IMR-90 (cell line): ENCODE results near the gene KRT8. TPM values are rescaled to one million over a fixed set of nuclear protein-coding genes. Genes with fewer than 3 reads are reported as not detected.

Source experiments
- ATAC-seq: fragments of 200-7000 bp; cut with Tn5 transposase; 2 replicates; pipeline ENCODE4 v1.9.1; 2020; ENCODE audit warnings: low read depth, mild to moderate bottlenecking, moderate library complexity
- BruUV-seq: library from RNA; stranded (reverse); fragments of 400-500 nt; replicated peaks from 2 replicates; lab custom pipeline; 2021; lab: Mats Ljungman, UMichigan
- CTCF ChIA-PET: fragments of 300-600 bp; formaldehyde crosslinking; extraction: SDS; loops from one replicate; lab custom pipeline; 2021; ENCODE audit warnings: antibody characterized with exemption; lab: Yijun Ruan, JAX
- POLR2A ChIA-PET: fragments of 300-600 bp; sonication (Branson Sonifier 250); formaldehyde crosslinking; loops from one replicate; lab custom pipeline; 2022; ENCODE audit warnings: antibody characterized with exemption; ENCODE audit not compliant: unreplicated experiment; lab: Charles Lee
- DNase-seq: peaks from one replicate; pipeline ENCODE4 v3.0.0; 2013
- H2AFZ ChIP-seq: replicated peaks from 2 replicates; pipeline ENCODE3; 2013; ENCODE audit warnings: low read length, mild to moderate bottlenecking; ENCODE audit not compliant: poor library complexity
- H2AK5ac ChIP-seq: 2 replicates; pipeline ENCODE4 v1.6.1; 2013; ENCODE audit warnings: low read depth, low read length, inconsistent platforms
- H2AK9ac ChIP-seq: replicated peaks from 2 replicates; pipeline ENCODE3; 2013; ENCODE audit warnings: mild to moderate bottlenecking, low read depth, low read length, moderate library complexity; ENCODE audit not compliant: poor library complexity
- H2BK120ac ChIP-seq: 2 replicates; pipeline ENCODE4 v1.6.1; 2013; ENCODE audit warnings: low read depth, low read length, inconsistent platforms
- H2BK15ac ChIP-seq: 3 replicates; pipeline ENCODE4 v1.6.1; 2013; ENCODE audit warnings: low read depth, low read length, inconsistent platforms
- H2BK20ac ChIP-seq: 2 replicates; pipeline ENCODE4 v1.6.1; 2013; ENCODE audit warnings: low read depth, mild to moderate bottlenecking, inconsistent platforms, low read length, moderate library complexity
- H2BK5ac ChIP-seq: 2 replicates; pipeline ENCODE4 v1.6.1; 2013; ENCODE audit warnings: mild to moderate bottlenecking, low read depth, low read length, inconsistent platforms; ENCODE audit not compliant: poor library complexity, severe bottlenecking
- H3K14ac ChIP-seq: replicated peaks from 2 replicates; pipeline ENCODE4 v1.6.1; 2013; ENCODE audit warnings: low read depth, low read length, inconsistent platforms
- H3K18ac ChIP-seq: 2 replicates; pipeline ENCODE4 v1.6.1; 2013; ENCODE audit warnings: low read depth, low read length, control low read depth
- H3K23ac ChIP-seq: 2 replicates; pipeline ENCODE4 v1.6.1; 2013; ENCODE audit warnings: low read depth, low read length, inconsistent platforms
- H3K27ac ChIP-seq: 2 replicates; pipeline ENCODE4 v1.5.1; 2013; ENCODE audit warnings: mild to moderate bottlenecking, control low read depth, low read length; ENCODE audit not compliant: insufficient read depth
- H3K27me3 ChIP-seq: 2 replicates; pipeline ENCODE4 v1.6.1; 2013; ENCODE audit warnings: low read length; ENCODE audit not compliant: control insufficient read depth, insufficient read depth
- H3K36me3 ChIP-seq: 2 replicates; pipeline ENCODE4 v1.6.1; 2013; ENCODE audit warnings: low read length, mixed read lengths; ENCODE audit not compliant: control insufficient read depth, insufficient read depth
- H3K4ac ChIP-seq: 2 replicates; pipeline ENCODE4 v1.6.1; 2013; ENCODE audit warnings: low read depth, low read length, inconsistent platforms
- H3K4me1 ChIP-seq: 2 replicates; pipeline ENCODE4 v1.6.1; 2013; ENCODE audit warnings: low read length, mixed read lengths; ENCODE audit not compliant: control insufficient read depth, insufficient read depth
- H3K4me2 ChIP-seq: 2 replicates; pipeline ENCODE4 v1.6.1; 2013; ENCODE audit warnings: low read depth, mild to moderate bottlenecking, control low read depth, low read length, moderate library complexity
- H3K4me3 ChIP-seq: 2 replicates; pipeline ENCODE4 v1.5.1; 2013; ENCODE audit warnings: low read depth, mild to moderate bottlenecking, control low read depth, low read length, moderate library complexity; ENCODE audit not compliant: insufficient read depth
- H3K56ac ChIP-seq: 2 replicates; pipeline ENCODE4 v1.6.1; 2013; ENCODE audit warnings: low read length, inconsistent platforms; ENCODE audit not compliant: insufficient read depth; ENCODE audit errors: extremely low read depth
- H3K79me1 ChIP-seq, 2 experiments: 2 replicates each; pipeline ENCODE4 v1.6.1; 2013; ENCODE audit warnings: low read length in 2 of 2, inconsistent platforms in 1 of 2, low read depth in 1 of 2
- H3K9ac ChIP-seq: 2 replicates; pipeline ENCODE4 v1.6.1; 2013; ENCODE audit warnings: low read depth, low read length, control low read depth
- H3K9me1 ChIP-seq: 2 replicates; pipeline ENCODE4 v1.6.1; 2013; ENCODE audit warnings: low read length, inconsistent platforms; ENCODE audit not compliant: insufficient read depth
- H3K9me3 ChIP-seq: 2 replicates; pipeline ENCODE4 v1.6.1; 2013; ENCODE audit warnings: low read length; ENCODE audit not compliant: control insufficient read depth, insufficient read depth
- H4K20me1 ChIP-seq: 2 replicates; pipeline ENCODE4 v1.6.1; 2013; ENCODE audit warnings: low read length, inconsistent platforms; ENCODE audit not compliant: insufficient read depth
- H4K5ac ChIP-seq: 2 replicates; pipeline ENCODE4 v1.6.1; 2013; ENCODE audit warnings: mild to moderate bottlenecking, low read depth, low read length, control low read depth
- H4K8ac ChIP-seq, 2 experiments: 2 replicates each; pipeline ENCODE4 v1.6.1; 2013; ENCODE audit warnings: low read depth in 2 of 2, low read length in 2 of 2, control low read depth in 1 of 2, inconsistent platforms in 1 of 2
- H4K91ac ChIP-seq: 2 replicates; pipeline ENCODE4 v1.6.1; 2013; ENCODE audit warnings: low read depth, low read length, inconsistent platforms; ENCODE audit not compliant: insufficient read depth
- BHLHE40 ChIP-seq: fragments of 150-350 bp; IDR thresholded peaks from 2 replicates; pipeline ENCODE4 v1.6.1; 2016; ENCODE audit warnings: mild to moderate bottlenecking, low read depth, low read length
- CHD1 ChIP-seq: IDR thresholded peaks from 2 replicates; pipeline ENCODE4 v1.6.1; 2012; ENCODE audit warnings: low read depth, low read length, improper control_type of control experiment
- CTCF ChIP-seq: conservative IDR thresholded peaks from 2 replicates; pipeline ENCODE4 v1.5.1; 2012; ENCODE audit warnings: mild to moderate bottlenecking, low read depth, low read length, improper control_type of control experiment
- FOS ChIP-seq: fragments of 150-350 bp; IDR thresholded peaks from 2 replicates; pipeline ENCODE4 v1.6.1; 2016; ENCODE audit warnings: low read depth, low read length
- MAFK ChIP-seq: IDR thresholded peaks from 2 replicates; pipeline ENCODE4 v1.6.1; 2012; ENCODE audit warnings: low read depth, low read length, improper control_type of control experiment
- MAZ ChIP-seq: IDR thresholded peaks from 2 replicates; pipeline ENCODE4 v1.6.1; 2012; ENCODE audit warnings: low read depth, mild to moderate bottlenecking, low read length, improper control_type of control experiment, moderate library complexity, borderline replicate concordance
- MXI1 ChIP-seq: IDR thresholded peaks from 2 replicates; pipeline ENCODE4 v1.6.1; 2012; ENCODE audit warnings: low read depth, mild to moderate bottlenecking, low read length, moderate library complexity, borderline replicate concordance
- NFE2L2 ChIP-seq: fragments of 150-350 bp; IDR thresholded peaks from 2 replicates; pipeline ENCODE4 v1.6.1; 2016; ENCODE audit warnings: low read depth, mild to moderate bottlenecking, low read length
- POLR2A ChIP-seq: IDR thresholded peaks from 2 replicates; pipeline ENCODE4 v1.6.1; 2012; ENCODE audit warnings: mild to moderate bottlenecking, low read depth, low read length
- RAD21 ChIP-seq: IDR thresholded peaks from 2 replicates; pipeline ENCODE4 v1.6.1; 2012; ENCODE audit warnings: low read length, improper control_type of control experiment
- RCOR1 ChIP-seq: IDR thresholded peaks from 2 replicates; pipeline ENCODE4 v1.6.1; 2012; ENCODE audit warnings: mild to moderate bottlenecking, low read length, improper control_type of control experiment; ENCODE audit not compliant: insufficient replicate concordance
- RFX5 ChIP-seq: IDR thresholded peaks from 2 replicates; pipeline ENCODE4 v1.8.0; 2012; ENCODE audit warnings: low read depth, mild to moderate bottlenecking, low read length, moderate library complexity
- SMC3 ChIP-seq: fragments of 150-350 bp; IDR thresholded peaks from 2 replicates; pipeline ENCODE4 v1.6.1; 2016; ENCODE audit warnings: low read depth, mild to moderate bottlenecking, antibody characterized with exemption, low read length, moderate library complexity
- WGBS, 2 experiments: methylation state at CpG; one replicate each; pipeline versions ENCODE4 v1.1.5 to v1.1.7; 2013; ENCODE audit warnings: missing lambda C conversion rate in 2 of 2; ENCODE audit not compliant: insufficient read length in 1 of 2; ENCODE audit errors: extremely low coverage in 2 of 2; 5-methylcytosine and 5-hydroxymethylcytosine counted together
- dilution Hi-C: fragments of 300-500 bp; cut with HindIII; formaldehyde crosslinking; loops from one replicate; pipeline ENCODE4 v1.14.3; 2018; ENCODE audit warnings: low sequenced_read_pairs; ENCODE audit not compliant: unreplicated experiment
- in situ Hi-C: fragments of 300-500 bp; cut with MboI; formaldehyde crosslinking; loops from 3 replicates; pipeline ENCODE4 v1.14.3; 2019; ENCODE audit warnings: low sequenced_read_pairs, inconsistent platforms, mixed read lengths
- intact Hi-C: fragments of 100-400 bp; cut with micrococcal nuclease; formaldehyde crosslinking; loops from 2 replicates; pipeline ENCODE4 v1.10.0; 2022
- polyA plus RNA-seq, 3 experiments: library from polyadenylated mRNA; depleted of rRNA; stranded (reverse); fragments of >200 nt; gene quantifications; 2 replicates each; pipeline ENCODE4 v1.2.3, GENCODE V29; 2012; ENCODE audit warnings: low replicate concordance in 1 of 3
- total RNA-seq: library from RNA; depleted of rRNA; stranded (reverse); fragments of >200 nt; gene quantifications from 2 replicates; pipeline ENCODE4 v1.2.3, GENCODE V29; 2012
- TF ChIP-seq, protein P1 (sequence below): fragments of 150-350 bp; IDR thresholded peaks from 2 replicates; pipeline ENCODE4 v1.6.1; 2016; ENCODE audit warnings: low read depth, mild to moderate bottlenecking, low read length, moderate library complexity, borderline replicate concordance
- TF ChIP-seq, protein P2 (sequence below): fragments of 150-350 bp; IDR thresholded peaks from 2 replicates; pipeline ENCODE4 v1.6.1; 2017; ENCODE audit warnings: mild to moderate bottlenecking, antibody characterized with exemption, low read length, low read depth

KRT8 gene
- total and polyA plus RNA-seq, 2 of the 4 experiments (the other 2 are of a cell fraction): 10.9 to 39.3 TPM

- POLR2A ChIA-PET: no interaction called here
Measured at GRCh38 chr12:52900896-52901714, 3.8 kb downstream of the KRT8 start.

More at GRCh38 chr12:52900896-52901714, 3.8 kb downstream of the KRT8 start:
- H2AFZ ChIP-seq: no peak overlapping the region
- peak overlapping the region; percentile 63 for H2AK9ac ChIP-seq
- H3K9me3 ChIP-seq: no peaks in the 10 kb centered on the region
- DNase-seq (no peak), ATAC-seq (no peak)
- no peak overlapping the region for H3K4ac ChIP-seq
- no TSS peak for BruUV-seq
- H4K91ac ChIP-seq: no peak overlapping the region
- no peak for TF ChIP-seq MAFK
- TF ChIP-seq, protein P1, sequence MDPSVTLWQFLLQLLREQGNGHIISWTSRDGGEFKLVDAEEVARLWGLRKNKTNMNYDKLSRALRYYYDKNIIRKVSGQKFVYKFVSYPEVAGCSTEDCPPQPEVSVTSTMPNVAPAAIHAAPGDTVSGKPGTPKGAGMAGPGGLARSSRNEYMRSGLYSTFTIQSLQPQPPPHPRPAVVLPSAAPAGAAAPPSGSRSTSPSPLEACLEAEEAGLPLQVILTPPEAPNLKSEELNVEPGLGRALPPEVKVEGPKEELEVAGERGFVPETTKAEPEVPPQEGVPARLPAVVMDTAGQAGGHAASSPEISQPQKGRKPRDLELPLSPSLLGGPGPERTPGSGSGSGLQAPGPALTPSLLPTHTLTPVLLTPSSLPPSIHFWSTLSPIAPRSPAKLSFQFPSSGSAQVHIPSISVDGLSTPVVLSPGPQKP: no peak
- no peak for TF ChIP-seq RFX5
- no peak for TF ChIP-seq RCOR1
- TF ChIP-seq MAZ: no peak
- no peak for TF ChIP-seq NFE2L2
- TF ChIP-seq, protein P2, sequence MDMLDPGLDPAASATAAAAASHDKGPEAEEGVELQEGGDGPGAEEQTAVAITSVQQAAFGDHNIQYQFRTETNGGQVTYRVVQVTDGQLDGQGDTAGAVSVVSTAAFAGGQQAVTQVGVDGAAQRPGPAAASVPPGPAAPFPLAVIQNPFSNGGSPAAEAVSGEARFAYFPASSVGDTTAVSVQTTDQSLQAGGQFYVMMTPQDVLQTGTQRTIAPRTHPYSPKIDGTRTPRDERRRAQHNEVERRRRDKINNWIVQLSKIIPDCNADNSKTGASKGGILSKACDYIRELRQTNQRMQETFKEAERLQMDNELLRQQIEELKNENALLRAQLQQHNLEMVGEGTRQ: no peak
- TF ChIP-seq RAD21: no peak
- no peak for TF ChIP-seq CHD1
- no peak for TF ChIP-seq SMC3
- TF ChIP-seq BHLHE40: no peak
- TF ChIP-seq POLR2A: no peak
- TF ChIP-seq FOS: no peak
- no peak for TF ChIP-seq MXI1
- TF ChIP-seq CTCF: no peak
- H3K56ac ChIP-seq: no peak overlapping the region
- H3K27me3 ChIP-seq: peaks cover 1% of the 10 kb centered on the region; the same call in 1 of the 2 replicates
- H2BK15ac ChIP-seq: no peak overlapping the region
- CTCF ChIA-PET: no interaction called here
- no peak overlapping the region for H4K5ac ChIP-seq
- no peaks in the 10 kb centered on the region for H3K79me1 ChIP-seq
- WGBS, 2 experiments: 100% methylated on average over 1 of the region's 7 CpGs; no CpG with 5 or more reads in 1 of the 2 experiments
- dilution Hi-C loops: no loop called here
- H3K36me3 ChIP-seq: peaks cover 7% of the 10 kb centered on the region
- H3K4me2 ChIP-seq: no peak overlapping the region
- H3K23ac ChIP-seq: no peak overlapping the region
- H3K9ac ChIP-seq: no peak overlapping the region
- in situ Hi-C loops: no loop called here
- H2BK120ac ChIP-seq: no peak overlapping the region
- H4K20me1 ChIP-seq: no peaks in the 10 kb centered on the region
- no peak overlapping the region for H4K8ac ChIP-seq
- no peak overlapping the region for H3K4me3 ChIP-seq
- H3K18ac ChIP-seq: no peak overlapping the region
- H2BK5ac ChIP-seq: no peak overlapping the region
- H3K9me1 ChIP-seq: peaks cover 4% of the 10 kb centered on the region; the same call in 1 of the 2 replicates
- H3K4me1 ChIP-seq: peaks cover 8% of the 10 kb centered on the region; the same call in 1 of the 2 replicates
- intact Hi-C loops: no loop called here
- H2BK20ac ChIP-seq: no peak overlapping the region
- no peak overlapping the region for H2AK5ac ChIP-seq
- no peak overlapping the region for H3K14ac ChIP-seq
- no peak overlapping the region for H3K27ac ChIP-seq
